HEK293 (cell line): ENCODE results near the gene SNX20.

Source experiments
- CTCF ChIA-PET: fragments of 350-600 bp; formaldehyde crosslinking; extraction: SDS; loops from one replicate; lab custom pipeline; 2021; ENCODE audit warnings: antibody characterized with exemption; lab: Yijun Ruan, JAX
- POLR2A ChIA-PET: fragments of 300-600 bp; formaldehyde crosslinking; extraction: SDS; loops from one replicate; lab custom pipeline; 2020; ENCODE audit warnings: antibody characterized with exemption, inconsistent platforms; lab: Yijun Ruan, JAX
- H3K27ac ChIP-seq: fragments of 200-500 bp; sonication (Bioruptor generic); 2 replicates; pipeline ENCODE4 v1.5.1; 2014; ENCODE audit warnings: low read depth, low read length, control low read depth, inconsistent platforms; ENCODE audit errors: extremely low read depth
- H3K36me3 ChIP-seq, 2 experiments: fragments of 200-500 bp in 1 of 2; sonication (Bioruptor generic) in 1 of 2; 1 replicate in 1 of 2; 2 replicates in 1 of 2; pipeline ENCODE4 v1.5.1; 2014 to 2017; ENCODE audit warnings: inconsistent platforms in 2 of 2, low read length in 2 of 2; ENCODE audit not compliant: control insufficient read depth in 2 of 2, insufficient read depth in 1 of 2
- H3K4me1 ChIP-seq: fragments of 200-500 bp; sonication (Bioruptor generic); 2 replicates; pipeline ENCODE4 v1.5.1; 2014; ENCODE audit warnings: mild to moderate bottlenecking, low read length, inconsistent platforms; ENCODE audit not compliant: control insufficient read depth, insufficient read depth
- H3K4me3 ChIP-seq: 2 replicates; pipeline ENCODE4 v1.5.1; 2011; ENCODE audit warnings: low read depth, mild to moderate bottlenecking, control low read depth, low read length, moderate library complexity
- H3K9me3 ChIP-seq: fragments of 200-500 bp; sonication (Bioruptor generic); 2 replicates; pipeline ENCODE4 v1.5.1; 2014; ENCODE audit warnings: low read depth, low read length, inconsistent platforms; ENCODE audit not compliant: control insufficient read depth, insufficient read depth
- EGR2 ChIP-seq: fragments of 450-650 bp; formaldehyde crosslinking; IDR thresholded peaks from 2 replicates; pipeline ENCODE4 v1.5.1; 2016; ENCODE audit warnings: low read depth, missing biosample characterization, missing genetic modification characterization
- INSM2 ChIP-seq: fragments of 450-650 bp; formaldehyde crosslinking; IDR thresholded peaks from 2 replicates; pipeline ENCODE4 v1.5.1; 2016; ENCODE audit warnings: missing biosample characterization, missing genetic modification characterization
- KLF8 ChIP-seq: fragments of 450-650 bp; formaldehyde crosslinking; IDR thresholded peaks from 2 replicates; pipeline ENCODE4 v1.5.1; 2016; ENCODE audit warnings: missing biosample characterization, missing genetic modification characterization
- PRDM4 ChIP-seq: fragments of 450-650 bp; formaldehyde crosslinking; IDR thresholded peaks from 2 replicates; pipeline ENCODE4 v1.5.1; 2017; ENCODE audit warnings: missing biosample characterization, missing genetic modification characterization
- PRDM6 ChIP-seq: fragments of 450-650 bp; formaldehyde crosslinking; IDR thresholded peaks from 2 replicates; pipeline ENCODE4 v1.5.1; 2017; ENCODE audit warnings: missing biosample characterization, missing genetic modification characterization
- REPIN1 ChIP-seq: fragments of 450-650 bp; formaldehyde crosslinking; IDR thresholded peaks from 2 replicates; pipeline ENCODE4 v1.5.1; 2017; ENCODE audit warnings: missing biosample characterization, missing genetic modification characterization, low read depth
- SALL2 ChIP-seq: fragments of 450-650 bp; formaldehyde crosslinking; IDR thresholded peaks from 2 replicates; pipeline ENCODE4 v1.5.0; 2017; ENCODE audit warnings: missing biosample characterization, mild to moderate bottlenecking, missing genetic modification characterization, borderline replicate concordance
- ZEB2 ChIP-seq: fragments of 450-650 bp; formaldehyde crosslinking; IDR thresholded peaks from 2 replicates; pipeline ENCODE4 v1.5.1; 2016; ENCODE audit warnings: missing biosample characterization, missing genetic modification characterization
- ZIC2 ChIP-seq: fragments of 450-650 bp; formaldehyde crosslinking; IDR thresholded peaks from 2 replicates; pipeline ENCODE4 v1.5.1; 2016; ENCODE audit warnings: missing biosample characterization, missing genetic modification characterization
- ZNF10 ChIP-seq: fragments of 450-650 bp; formaldehyde crosslinking; IDR thresholded peaks from 2 replicates; pipeline ENCODE4 v1.5.1; 2017; ENCODE audit warnings: missing biosample characterization, missing genetic modification characterization
- ZNF174 ChIP-seq: fragments of 450-650 bp; formaldehyde crosslinking; IDR thresholded peaks from 2 replicates; pipeline ENCODE4 v1.5.0; 2017; ENCODE audit warnings: missing biosample characterization, mild to moderate bottlenecking, missing genetic modification characterization
- ZNF223 ChIP-seq: fragments of 450-650 bp; formaldehyde crosslinking; IDR thresholded peaks from 2 replicates; pipeline ENCODE4 v1.5.1; 2016; ENCODE audit warnings: missing biosample characterization, missing genetic modification characterization
- ZNF26 ChIP-seq: fragments of 450-650 bp; formaldehyde crosslinking; IDR thresholded peaks from 2 replicates; pipeline ENCODE4 v1.5.1; 2016; ENCODE audit warnings: missing biosample characterization, missing genetic modification characterization
- ZNF354C ChIP-seq: fragments of 450-650 bp; formaldehyde crosslinking; IDR thresholded peaks from 2 replicates; pipeline ENCODE4 v1.5.1; 2016; ENCODE audit warnings: missing biosample characterization, missing genetic modification characterization, low read depth, borderline replicate concordance
- ZNF433 ChIP-seq: fragments of 450-650 bp; formaldehyde crosslinking; IDR thresholded peaks from 2 replicates; pipeline ENCODE4 v1.5.1; 2016; ENCODE audit warnings: missing biosample characterization, missing genetic modification characterization, low read depth
- ZNF624 ChIP-seq: fragments of 450-650 bp; formaldehyde crosslinking; IDR thresholded peaks from 2 replicates; pipeline ENCODE4 v1.5.1; 2017; ENCODE audit warnings: missing biosample characterization, missing genetic modification characterization
- ZNF626 ChIP-seq: fragments of 450-650 bp; sonication (Bioruptor Pico); formaldehyde crosslinking; IDR thresholded peaks from 2 replicates; pipeline ENCODE4 v1.5.1; 2018; ENCODE audit warnings: missing biosample characterization, missing genetic modification characterization, inconsistent platforms
- ZNF660 ChIP-seq: fragments of 450-650 bp; IDR thresholded peaks from 2 replicates; pipeline ENCODE4 v1.5.1; 2018; ENCODE audit warnings: missing biosample characterization, mild to moderate bottlenecking, missing genetic modification characterization
- ZNF677 ChIP-seq: fragments of 450-650 bp; IDR thresholded peaks from 2 replicates; pipeline ENCODE4 v1.5.0; 2018; ENCODE audit warnings: missing biosample characterization, mild to moderate bottlenecking, missing genetic modification characterization, moderate library complexity
- TF ChIP-seq, protein P1 (sequence below): fragments of 450-650 bp; formaldehyde crosslinking; IDR thresholded peaks from 2 replicates; pipeline ENCODE4 v1.5.1; 2017; ENCODE audit warnings: missing biosample characterization, missing genetic modification characterization
- TF ChIP-seq, protein P2 (sequence below): fragments of 450-650 bp; formaldehyde crosslinking; IDR thresholded peaks from 2 replicates; pipeline ENCODE4 v1.5.1; 2016; ENCODE audit warnings: missing biosample characterization, missing genetic modification characterization, low read depth

The SNX20 gene

GRCh38 chr16:50695017-50696000, 14.2 kb upstream of the SNX20 start:
- Histone ChIP-seq H3K4me3 (no peak overlapping the region), H3K27ac (no peak overlapping the region), H3K36me3 (no peaks in the 10 kb centered on the region), H3K9me3 (no peaks in the 10 kb centered on the region), H3K4me1 (no peaks in the 10 kb centered on the region)
- TF ChIP-seq, protein P1, sequence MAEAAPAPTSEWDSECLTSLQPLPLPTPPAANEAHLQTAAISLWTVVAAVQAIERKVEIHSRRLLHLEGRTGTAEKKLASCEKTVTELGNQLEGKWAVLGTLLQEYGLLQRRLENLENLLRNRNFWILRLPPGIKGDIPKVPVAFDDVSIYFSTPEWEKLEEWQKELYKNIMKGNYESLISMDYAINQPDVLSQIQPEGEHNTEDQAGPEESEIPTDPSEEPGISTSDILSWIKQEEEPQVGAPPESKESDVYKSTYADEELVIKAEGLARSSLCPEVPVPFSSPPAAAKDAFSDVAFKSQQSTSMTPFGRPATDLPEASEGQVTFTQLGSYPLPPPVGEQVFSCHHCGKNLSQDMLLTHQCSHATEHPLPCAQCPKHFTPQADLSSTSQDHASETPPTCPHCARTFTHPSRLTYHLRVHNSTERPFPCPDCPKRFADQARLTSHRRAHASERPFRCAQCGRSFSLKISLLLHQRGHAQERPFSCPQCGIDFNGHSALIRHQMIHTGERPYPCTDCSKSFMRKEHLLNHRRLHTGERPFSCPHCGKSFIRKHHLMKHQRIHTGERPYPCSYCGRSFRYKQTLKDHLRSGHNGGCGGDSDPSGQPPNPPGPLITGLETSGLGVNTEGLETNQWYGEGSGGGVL = peak; percentile 56; the same call in 1 of the 2 replicates
- TF ChIP-seq PRDM6 (no peak), ZNF677 (tag by site-specific recombination) (no peak)
- ChIA-PET CTCF (interaction anchor here (0.6 to 1.2 kb wide), 2 partner anchors 30 to 341 kb away, joined by 3 to 4 read pairs; no protein-coding TSS in a partner anchor), POLR2A (no interaction called here)

- TF ChIP-seq ZNF624 (no peak), ZNF660 (tag by site-specific recombination) (no peak), ZEB2 (tag by site-specific recombination) (no peak), PRDM4 (tag by site-specific recombination) (no peak), ZNF10 (tag by site-specific recombination) (no peak), EGR2 (no peak), ZNF354C (tag by site-specific recombination) (no peak), ZNF223 (no peak), SALL2 (no peak), INSM2 (no peak), KLF8 (tag by site-specific recombination) (no peak), ZIC2 (tag by site-specific recombination) (no peak), ZNF433 (tag by site-specific recombination) (no peak), REPIN1 (tag by site-specific recombination) (no peak), ZNF626 (tag by site-specific recombination) (no peak), ZNF26 (tag by site-specific recombination) (no peak), ZNF174 (tag by site-specific recombination) (no peak)
- TF ChIP-seq, protein P2, sequence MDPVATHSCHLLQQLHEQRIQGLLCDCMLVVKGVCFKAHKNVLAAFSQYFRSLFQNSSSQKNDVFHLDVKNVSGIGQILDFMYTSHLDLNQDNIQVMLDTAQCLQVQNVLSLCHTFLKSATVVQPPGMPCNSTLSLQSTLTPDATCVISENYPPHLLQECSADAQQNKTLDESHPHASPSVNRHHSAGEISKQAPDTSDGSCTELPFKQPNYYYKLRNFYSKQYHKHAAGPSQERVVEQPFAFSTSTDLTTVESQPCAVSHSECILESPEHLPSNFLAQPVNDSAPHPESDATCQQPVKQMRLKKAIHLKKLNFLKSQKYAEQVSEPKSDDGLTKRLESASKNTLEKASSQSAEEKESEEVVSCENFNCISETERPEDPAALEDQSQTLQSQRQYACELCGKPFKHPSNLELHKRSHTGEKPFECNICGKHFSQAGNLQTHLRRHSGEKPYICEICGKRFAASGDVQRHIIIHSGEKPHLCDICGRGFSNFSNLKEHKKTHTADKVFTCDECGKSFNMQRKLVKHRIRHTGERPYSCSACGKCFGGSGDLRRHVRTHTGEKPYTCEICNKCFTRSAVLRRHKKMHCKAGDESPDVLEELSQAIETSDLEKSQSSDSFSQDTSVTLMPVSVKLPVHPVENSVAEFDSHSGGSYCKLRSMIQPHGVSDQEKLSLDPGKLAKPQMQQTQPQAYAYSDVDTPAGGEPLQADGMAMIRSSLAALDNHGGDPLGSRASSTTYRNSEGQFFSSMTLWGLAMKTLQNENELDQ (tag by site-specific recombination) = no peak
- ChIA-PET POLR2A (no interaction called here), CTCF (interaction anchor here (0.5 to 1.2 kb wide), 2 partner anchors 29 to 150 kb away, joined by 3 to 4 read pairs; no protein-coding TSS in a partner anchor)
- Histone ChIP-seq H3K4me3 (no peak overlapping the region), H3K36me3 (no peaks in the 10 kb centered on the region), H3K27ac (no peak overlapping the region), H3K4me1 (no peaks in the 10 kb centered on the region), H3K9me3 (no peaks in the 10 kb centered on the region)
Observed at GRCh38 chr16:50694206-50694605, 13.1 kb upstream of the SNX20 start.
